GM21619 (cell line): ENCODE measurements around the gene PCBP3.
"Not testable (repeated sequence)": the region's sequence is repeated elsewhere in the genome, so short reads cannot be mapped to it uniquely, and the experiment has no call there.

Experiments
- ATAC-seq: cut with Tn5 transposase; IDR thresholded peaks from one replicate; pipeline ENCODE4 v1.9.1; 2021; ENCODE audit not compliant: unreplicated experiment

The PCBP3 gene

DNA sequence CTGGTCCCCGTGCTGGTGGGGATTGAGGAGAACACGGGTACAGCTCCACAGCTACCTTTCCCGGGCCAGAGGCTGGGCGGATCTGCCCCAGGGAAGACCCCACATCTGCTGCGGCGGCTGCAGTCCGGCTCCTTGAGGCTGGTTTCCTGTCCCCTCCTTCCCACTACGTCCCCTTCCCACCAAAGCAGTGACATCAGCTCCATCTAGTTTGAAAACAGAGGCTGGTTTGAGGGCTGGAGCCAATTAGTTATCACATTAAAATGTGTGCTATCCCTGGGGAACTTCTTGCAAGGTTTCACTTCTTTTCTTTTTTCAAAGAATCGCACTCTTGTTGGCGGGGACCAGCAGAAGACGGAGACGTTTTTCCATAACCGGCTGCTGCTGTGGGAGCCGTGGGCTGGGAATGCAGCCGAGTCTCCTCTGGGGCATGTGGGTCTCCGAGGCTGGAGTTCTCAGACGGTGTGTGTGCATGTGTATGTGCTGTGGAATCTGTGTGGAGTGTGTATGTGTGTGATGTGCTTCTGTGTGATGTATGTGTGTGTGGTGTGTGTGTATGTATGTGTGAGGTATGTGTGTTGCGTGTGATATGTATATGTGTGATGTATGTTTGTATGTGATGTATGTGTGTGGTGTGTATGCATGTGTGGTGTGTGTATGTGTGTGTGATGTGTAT is 8.9 kb upstream of the PCBP3 start:
- ATAC-seq, result no peak

DNA sequence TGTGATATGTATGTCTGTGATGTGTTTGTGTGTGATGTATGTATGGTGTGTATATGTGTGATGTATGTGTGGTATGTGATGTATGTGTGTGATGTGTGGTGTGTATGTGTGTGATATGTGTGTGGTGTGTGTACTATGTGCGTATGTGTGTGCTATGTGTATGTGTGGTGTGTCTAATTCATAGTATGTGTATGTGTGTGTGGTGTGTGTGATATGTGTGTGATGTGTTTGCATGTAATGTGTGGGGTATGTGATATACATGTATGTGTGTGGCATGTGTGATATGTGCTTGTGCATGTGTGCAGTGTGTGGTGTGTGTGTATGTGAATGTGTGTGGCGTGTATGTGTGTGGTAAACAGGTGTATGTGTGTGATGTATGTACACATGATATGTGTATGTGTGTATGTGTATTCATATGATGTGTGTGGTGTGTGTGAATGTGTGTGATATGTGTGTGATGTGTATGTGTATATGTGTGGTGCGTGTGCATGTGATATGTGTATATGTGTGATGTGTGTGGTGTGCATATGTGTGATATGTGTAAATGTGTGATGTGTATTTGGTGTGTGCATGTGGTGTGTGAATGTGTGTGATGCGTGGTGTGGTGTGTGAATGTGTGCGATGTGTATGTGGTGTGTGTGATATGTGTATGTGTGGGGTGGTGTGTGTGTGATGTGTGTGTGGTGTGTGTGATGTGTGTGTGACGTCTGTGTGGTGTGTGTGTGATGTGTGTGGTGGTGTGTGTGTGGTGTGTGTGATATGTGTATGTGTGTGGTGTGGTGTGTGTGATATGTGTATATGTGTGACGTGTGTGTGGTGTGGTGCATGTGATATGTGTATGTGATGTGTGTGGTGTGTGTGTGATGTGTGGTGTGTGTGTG is 8.0 kb upstream of the PCBP3 start:
- no peak for ATAC-seq

DNA sequence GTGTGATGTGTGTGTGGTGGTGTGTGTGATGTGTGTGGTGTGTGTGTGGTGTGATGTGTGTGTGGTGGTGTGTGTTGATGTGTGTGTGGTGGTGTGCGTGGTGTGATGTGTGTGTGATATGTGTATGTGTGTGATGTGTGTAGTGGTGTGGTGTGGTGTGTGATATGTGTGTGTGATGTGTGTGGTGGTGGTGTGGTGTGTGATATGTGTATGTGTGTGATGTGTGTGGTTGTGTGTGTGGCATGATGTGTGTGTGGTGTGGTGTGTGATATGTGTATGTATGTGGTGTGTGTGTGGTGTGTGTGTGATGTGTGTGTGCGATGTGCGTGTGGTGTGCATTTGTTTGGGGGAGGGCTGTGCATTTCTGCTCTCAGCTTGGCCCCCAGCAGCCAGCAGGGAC is 7.1 kb upstream of the PCBP3 start:
- no peak for ATAC-seq

GRCh38 chr21:45636951-45637646 is 6.4 kb upstream of the PCBP3 start:
- ATAC-seq, result no peak

GRCh38 chr21:45637883-45638282 is 5.6 kb upstream of the PCBP3 start:
- no peak for ATAC-seq

- ATAC-seq, result no peak
Measured at GRCh38 chr21:45638707-45639106, 4.8 kb upstream of the PCBP3 start.

GRCh38 chr21:45639206-45640000 is 4.1 kb upstream of the PCBP3 start:
- no peak for ATAC-seq

DNA sequence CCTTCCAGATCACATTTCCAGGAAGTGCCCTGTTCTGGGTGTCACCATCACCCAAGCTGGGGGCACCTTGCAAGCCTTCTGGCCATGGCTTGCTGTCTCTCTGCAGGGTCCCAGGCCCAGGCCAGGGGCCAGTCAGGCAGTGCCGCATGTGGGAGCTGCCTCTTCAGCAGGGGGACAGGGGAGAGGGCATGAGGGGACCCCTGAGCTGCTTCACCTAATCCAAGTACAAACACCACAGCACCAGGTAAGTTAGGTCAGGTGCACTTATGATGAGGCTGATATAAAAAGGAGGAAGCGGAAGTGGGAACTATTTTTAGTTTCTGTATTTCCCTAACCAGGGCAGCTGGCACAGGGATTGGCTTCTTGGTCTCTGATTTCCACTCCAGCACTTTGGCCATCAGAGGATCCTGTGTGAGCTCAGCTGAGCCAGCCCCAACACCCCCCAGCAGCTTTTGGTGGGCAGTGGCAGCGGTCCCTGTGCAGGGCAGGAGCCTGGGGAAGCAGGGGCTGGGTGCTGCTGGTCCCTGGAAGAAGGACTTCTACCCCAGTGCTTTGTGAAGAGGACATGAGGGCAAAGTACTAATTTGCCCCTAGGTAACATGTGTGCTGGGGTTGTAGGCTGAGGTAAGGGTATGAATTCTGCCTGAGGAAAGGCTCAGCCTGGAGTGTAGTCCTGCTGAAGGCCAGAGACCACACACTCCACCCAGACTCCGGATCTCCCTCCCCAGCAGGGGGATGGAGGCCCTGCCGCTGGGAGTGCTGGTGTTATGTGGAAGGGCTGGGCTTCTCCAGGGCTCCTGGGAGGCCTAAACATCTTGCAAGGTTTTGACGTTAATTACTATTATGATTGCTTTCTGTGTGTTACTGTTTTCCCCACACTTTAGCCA is 3.3 kb upstream of the PCBP3 start:
- ATAC-seq, result no peak

- no peak for ATAC-seq
Measured at GRCh38 chr21:45640888-45641479, 2.5 kb upstream of the PCBP3 start.

DNA sequence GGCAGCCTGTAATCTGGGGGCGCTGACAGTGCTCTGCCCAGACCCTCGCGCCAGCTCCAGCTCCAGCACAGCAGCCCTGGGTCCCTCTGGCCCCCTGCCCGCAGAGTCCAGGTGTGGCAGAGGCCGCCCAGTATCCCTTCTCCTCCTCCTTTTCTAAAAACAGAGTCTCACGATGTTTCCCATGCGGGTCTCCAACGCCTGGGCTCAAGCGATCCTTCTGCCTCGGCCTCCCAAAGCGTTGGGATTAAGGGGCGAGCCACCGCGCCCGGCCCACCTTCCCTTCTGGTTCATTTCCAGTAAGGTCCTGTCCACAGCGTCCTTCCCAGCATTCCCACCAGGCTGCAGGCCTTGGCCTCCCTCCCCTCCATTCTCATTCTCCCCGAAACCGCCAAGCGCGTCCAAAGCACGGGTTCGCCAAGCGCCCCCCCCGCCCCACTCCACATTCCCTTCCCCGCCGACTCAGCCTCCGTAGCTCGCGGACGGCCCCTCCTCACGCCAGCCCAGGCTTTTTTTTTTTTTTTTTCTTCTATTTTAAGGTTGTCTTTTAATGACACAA is 2.0 kb upstream of the PCBP3 start:
- ATAC-seq, result no peak

GRCh38 chr21:45642122-45642813 is 1.3 kb upstream of the PCBP3 start:
- no peak for ATAC-seq

- ATAC-seq, result no peak
Measured at GRCh38 chr21:45644041-45644906, 749 bp downstream of the PCBP3 start.

DNA sequence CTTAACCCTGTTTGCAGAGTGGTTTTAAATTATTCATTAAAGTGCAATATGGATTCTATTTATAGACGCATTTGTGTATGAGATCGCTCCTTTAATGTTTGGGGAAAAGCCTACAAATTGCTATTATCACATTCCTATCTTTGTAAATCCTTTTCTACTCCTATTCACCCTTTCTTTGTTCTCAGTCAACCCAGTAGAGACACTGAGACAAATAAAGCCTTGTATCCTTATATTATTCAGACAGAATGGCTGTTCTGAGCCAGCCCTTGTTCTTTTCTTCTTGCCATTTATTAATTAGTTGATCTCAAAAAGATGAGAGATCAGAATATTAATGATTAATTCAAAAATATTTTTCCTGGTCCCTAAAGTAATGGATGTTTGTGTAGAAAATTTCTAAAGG is 8.4 kb downstream of the PCBP3 start:
- no peak for ATAC-seq

DNA sequence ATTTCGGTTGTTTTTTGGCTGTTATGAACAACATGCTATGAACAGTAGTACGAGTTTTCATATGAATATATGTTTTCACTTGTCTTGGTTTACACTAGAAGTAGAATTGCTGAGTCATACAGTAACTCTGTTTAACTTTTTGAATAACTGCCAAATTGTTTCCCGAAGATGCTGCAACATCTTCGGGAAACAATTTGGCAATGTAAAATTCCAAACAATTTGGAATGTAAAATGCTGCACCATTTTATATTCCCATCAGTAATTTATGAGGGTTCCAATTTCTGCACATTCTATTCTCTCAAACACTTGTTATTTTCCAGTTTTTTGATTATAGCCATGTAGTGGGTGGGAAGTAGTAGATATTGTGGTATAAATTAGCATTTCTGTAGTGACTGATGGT is 11.6 kb downstream of the PCBP3 start:
- ATAC-seq, result no peak

- ATAC-seq, result not testable (repeated sequence)
Measured at GRCh38 chr21:45656114-45656513, 12.6 kb downstream of the PCBP3 start.

DNA sequence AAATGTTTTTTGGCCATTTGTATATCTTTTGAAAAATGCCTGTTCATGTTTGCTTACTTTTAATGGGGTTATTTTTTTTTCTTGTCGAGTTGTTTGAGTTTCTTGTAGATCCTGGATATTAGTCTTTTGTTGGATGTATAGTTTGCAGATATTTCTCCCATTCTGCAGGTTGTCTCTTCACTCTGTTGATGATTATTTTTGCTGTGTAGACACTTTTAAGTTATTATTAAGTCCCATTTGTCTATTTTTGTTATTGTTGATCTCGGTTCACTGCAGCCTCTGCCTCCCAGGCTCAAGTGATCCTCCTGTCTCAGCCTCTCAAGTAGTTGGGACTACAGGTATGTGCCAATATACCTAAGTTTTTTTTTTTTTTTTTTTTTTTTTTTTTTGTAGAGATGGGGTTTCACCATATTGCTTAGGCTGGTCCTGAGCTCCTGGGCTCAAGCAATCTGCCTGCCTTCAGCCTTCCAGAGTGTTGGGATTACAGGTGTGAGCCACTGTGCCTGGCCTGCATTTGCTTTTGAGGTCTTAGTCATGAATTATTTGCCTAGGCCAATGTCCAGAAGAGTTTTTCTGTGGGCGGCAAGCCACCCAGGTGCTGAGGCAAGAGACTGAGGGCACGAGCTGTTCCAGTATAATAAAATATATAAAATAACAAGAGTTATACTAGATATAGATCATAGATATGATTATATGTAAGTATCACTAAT is 18.5 kb downstream of the PCBP3 start:
- ATAC-seq, result not testable (repeated sequence)

DNA sequence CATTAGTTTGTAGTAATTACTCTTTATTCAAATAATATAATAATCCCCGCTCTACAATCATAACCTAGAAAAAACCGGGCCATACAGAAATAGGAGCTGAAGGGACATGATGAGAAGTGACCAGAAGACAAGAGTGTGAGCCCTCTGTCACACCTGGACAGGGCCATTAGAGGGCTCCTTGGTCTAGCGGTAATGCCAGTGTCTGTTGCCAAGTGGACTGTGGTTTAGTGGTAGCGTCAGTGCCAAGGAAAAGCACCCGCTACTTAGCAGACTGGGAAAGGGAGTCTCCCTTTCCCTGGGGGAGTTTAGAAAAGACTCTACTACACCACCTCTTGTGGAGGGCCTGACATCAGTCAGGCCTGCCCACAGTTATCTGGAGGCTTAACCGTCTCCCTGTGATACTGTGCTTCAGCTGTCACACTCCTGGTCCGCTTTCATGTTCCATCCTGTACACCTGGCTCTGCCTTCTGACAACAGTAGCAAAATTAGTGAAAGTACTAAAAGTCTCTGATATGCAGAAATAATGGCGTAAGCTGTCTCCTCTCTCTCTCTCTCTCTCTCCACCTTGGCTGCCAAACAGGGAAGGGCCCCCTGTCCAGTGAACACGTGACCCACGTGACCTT is 19.2 kb downstream of the PCBP3 start:
- ATAC-seq, result not testable (repeated sequence)
